ENCODE results near the gene ZNF836. TPM values are rescaled to one million over a fixed set of nuclear protein-coding genes. Genes with fewer than 3 reads are reported as not detected.

ZNF836 gene
- total and polyA plus RNA-seq, 9 of the 15 experiments (the other 6 are each of a cell fraction or from before 2014, with no cell fraction given): 0.24 to 0.69 (median 0.64) TPM; not detected in 2

DNA sequence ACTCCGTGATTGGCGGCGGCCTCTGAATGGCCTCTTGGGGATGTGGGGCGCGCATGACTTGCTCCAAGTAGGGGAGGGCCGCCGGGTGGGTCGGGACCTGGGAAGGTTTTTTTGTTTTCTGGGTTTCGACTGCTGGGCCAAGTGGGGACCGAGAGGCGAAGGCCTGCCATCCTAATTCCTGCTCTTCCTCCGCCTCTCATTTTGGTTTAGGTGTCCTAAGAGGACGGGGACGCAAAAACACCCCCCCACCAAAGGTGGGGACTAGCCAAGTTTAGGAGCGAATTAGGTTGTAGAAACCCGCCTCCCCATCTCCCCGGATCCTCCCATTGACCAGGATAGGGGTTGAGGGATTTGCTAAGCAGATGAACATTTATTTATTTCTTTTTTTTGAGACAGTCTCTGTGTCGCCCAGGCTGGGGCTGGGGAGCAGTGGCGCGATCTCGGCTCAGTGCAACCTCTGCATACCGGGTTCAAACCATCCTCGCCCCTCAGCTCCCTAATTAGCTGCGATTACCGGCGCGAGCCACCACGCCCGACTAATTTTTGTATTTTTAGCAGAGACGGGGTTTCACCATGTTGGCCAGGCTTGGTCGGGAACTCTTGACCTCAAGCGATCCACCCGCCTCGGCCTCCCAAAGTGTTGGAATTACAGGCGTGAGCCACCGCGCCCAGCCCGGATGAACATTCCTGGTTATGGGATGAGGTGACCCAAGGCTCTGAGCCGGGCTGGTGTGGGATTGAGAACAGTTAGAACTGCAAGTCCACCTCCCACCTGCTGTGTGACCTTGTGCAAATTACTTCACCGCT lies 19.3 kb upstream of the ZNF836 start (continued):
- TF ChIP-seq FOXP1 (CRISPR knock-in tag; IDR thresholded peaks at IDR 0.05): 0 out of 2 replicates have a peak, but pooled peaks have one; percentile 39
- no peak for TF ChIP-seq PCBP1 (IDR thresholded peaks at IDR 0.05; ENCODE audit: low read depth, low read length, poor library complexity, severe bottlenecking)
- no peak for TF ChIP-seq TRIM25 (IDR thresholded peaks at IDR 0.05; ENCODE audit: borderline replicate concordance)
- no peak for TF ChIP-seq GTF2E2 (tag; IDR thresholded peaks at IDR 0.05)
- no peak for TF ChIP-seq HDAC3 (IDR thresholded peaks at IDR 0.05; ENCODE audit: borderline replicate concordance, partially characterized antibody)
- no peak for TF ChIP-seq HLTF (IDR thresholded peaks at IDR 0.05)
- TF ChIP-seq CBX1 (IDR thresholded peaks at IDR 0.05; ENCODE audit: low read depth): no peak
- no peak for TF ChIP-seq MYBL2 (IDR thresholded peaks at IDR 0.05; ENCODE audit: low read depth)
- no peak for TF ChIP-seq MYBL2 (CRISPR knock-in tag; IDR thresholded peaks at IDR 0.05; ENCODE audit: borderline replicate concordance)
- TF ChIP-seq CAMTA2 (CRISPR knock-in tag; conservative IDR thresholded peaks at IDR 0.05): no peak
- no peak for TF ChIP-seq KDM2B (CRISPR knock-in tag; IDR thresholded peaks at IDR 0.05)
- peak in 1 of 2 experiments; percentile 56; a peak in 1 of 4 replicates for TF ChIP-seq TEAD1 (CRISPR knock-in tag; IDR thresholded peaks at IDR 0.05)
- no peak for TF ChIP-seq DACH1 (IDR thresholded peaks at IDR 0.05; ENCODE audit: partially characterized antibody)
- TF ChIP-seq ZNF318 (IDR thresholded peaks at IDR 0.05; ENCODE audit: borderline replicate concordance in 1 of 2, low read depth in 1 of 2): no peak
- TF ChIP-seq CEBPG (CRISPR knock-in tag; IDR thresholded peaks at IDR 0.05): no peak
- no peak for TF ChIP-seq CEBPG (tag; conservative IDR thresholded peaks at IDR 0.05 in 1 of 2, IDR thresholded peaks at IDR 0.05 in 1 of 2)
- TF ChIP-seq ZNF511 (CRISPR knock-in tag; IDR thresholded peaks at IDR 0.05): 0 out of 2 replicates have a peak, but pooled peaks have one; percentile 15

All from K562 (cell line).